GM12892 (cell line): ENCODE data around the gene CTNNAL1. TPM values are rescaled to one million over a fixed set of nuclear protein-coding genes. Genes with fewer than 3 reads are reported as not detected.
"Not testable (repeated sequence)": the region's sequence is repeated elsewhere in the genome, so short reads cannot be mapped to it uniquely, and the experiment has no call there.

Source experiments
- DNase-seq: peaks from one replicate; pipeline ENCODE4 v3.0.0; 2011; ENCODE audit not compliant: insufficient read length
- FAIRE-seq: peaks from 2 replicates; lab custom pipeline; 2011; peaks lifted over from hg19 to GRCh38; lab: Jason Lieb, UNC
- POLR2A ChIP-seq: IDR thresholded peaks from 2 replicates; pipeline ENCODE4 v1.6.1; 2011; ENCODE audit warnings: low read depth, low read length, control low read depth
- POLR2AphosphoS5 ChIP-seq: IDR thresholded peaks from 2 replicates; pipeline ENCODE4 v1.6.1; 2011; ENCODE audit warnings: low read depth, low read length, control low read depth
- TAF1 ChIP-seq: IDR thresholded peaks from 2 replicates; pipeline ENCODE4 v1.6.1; 2011; ENCODE audit warnings: low read depth, mild to moderate bottlenecking, control low read depth, low read length, borderline replicate concordance
- polyA plus RNA-seq: library from polyadenylated mRNA; unstranded; fragments of >200 nt; gene quantifications from one replicate; pipeline ENCODE4 v1.2.1, GENCODE V29; 2012; ENCODE audit warnings: missing spikeins, inconsistent platforms; ENCODE audit not compliant: missing spikeins

The CTNNAL1 gene, protein sequence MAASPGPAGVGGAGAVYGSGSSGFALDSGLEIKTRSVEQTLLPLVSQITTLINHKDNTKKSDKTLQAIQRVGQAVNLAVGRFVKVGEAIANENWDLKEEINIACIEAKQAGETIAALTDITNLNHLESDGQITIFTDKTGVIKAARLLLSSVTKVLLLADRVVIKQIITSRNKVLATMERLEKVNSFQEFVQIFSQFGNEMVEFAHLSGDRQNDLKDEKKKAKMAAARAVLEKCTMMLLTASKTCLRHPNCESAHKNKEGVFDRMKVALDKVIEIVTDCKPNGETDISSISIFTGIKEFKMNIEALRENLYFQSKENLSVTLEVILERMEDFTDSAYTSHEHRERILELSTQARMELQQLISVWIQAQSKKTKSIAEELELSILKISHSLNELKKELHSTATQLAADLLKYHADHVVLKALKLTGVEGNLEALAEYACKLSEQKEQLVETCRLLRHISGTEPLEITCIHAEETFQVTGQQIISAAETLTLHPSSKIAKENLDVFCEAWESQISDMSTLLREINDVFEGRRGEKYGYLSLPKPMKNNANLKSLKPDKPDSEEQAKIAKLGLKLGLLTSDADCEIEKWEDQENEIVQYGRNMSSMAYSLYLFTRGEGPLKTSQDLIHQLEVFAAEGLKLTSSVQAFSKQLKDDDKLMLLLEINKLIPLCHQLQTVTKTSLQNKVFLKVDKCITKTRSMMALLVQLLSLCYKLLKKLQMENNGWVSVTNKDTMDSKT
- polyA plus RNA-seq = 37.6 TPM

DNA sequence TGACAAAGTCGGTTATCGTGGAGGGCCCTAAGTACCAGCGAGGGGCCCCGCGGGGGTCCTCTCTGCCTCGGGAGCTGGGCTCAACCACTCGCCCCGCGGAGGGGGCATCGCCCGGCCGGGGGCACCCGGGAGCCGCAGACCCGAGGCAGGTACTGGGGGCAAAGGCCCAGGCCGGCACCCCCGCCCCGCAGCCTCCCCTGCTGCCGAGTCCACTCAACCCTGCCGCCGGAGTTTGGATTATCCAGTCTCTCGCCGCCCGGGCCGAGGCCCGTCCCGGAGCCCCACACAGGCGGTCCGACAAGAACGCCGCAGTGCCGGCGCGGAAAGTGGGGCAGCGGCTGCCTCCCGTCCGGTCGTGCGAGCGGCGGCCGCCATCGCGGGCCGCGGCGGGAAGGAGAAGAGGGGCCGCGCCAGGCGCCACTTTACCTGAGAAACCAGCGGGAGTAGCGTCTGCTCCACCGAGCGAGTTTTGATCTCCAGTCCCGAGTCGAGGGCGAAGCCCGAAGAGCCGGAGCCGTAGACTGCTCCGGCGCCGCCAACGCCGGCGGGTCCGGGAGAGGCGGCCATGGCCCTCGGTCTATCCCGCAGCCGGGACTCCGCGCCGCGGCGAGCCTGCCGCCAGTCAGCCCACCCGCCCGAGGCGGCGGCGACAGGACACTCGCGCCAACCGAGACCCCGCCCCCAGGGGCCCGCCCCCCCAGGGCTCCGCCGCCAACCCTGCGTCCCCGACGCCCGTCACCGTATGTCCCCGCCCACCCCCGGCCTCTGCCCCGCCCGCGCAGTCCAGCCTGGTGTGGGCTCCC is at the start of gene CTNNAL1:
Gene CTNNAL1, minus strand, starts transcription at position 624 of the 803 bp plus-strand sequence. Its CDS starts 57 bp downstream, at position 567.
- no peak for FAIRE-seq
- no peak for TF ChIP-seq TAF1
- peak; percentile 42; the same call in 1 of the 2 replicates for TF ChIP-seq POLR2AphosphoS5
- TF ChIP-seq POLR2A = peak; percentile 70
- peak; percentile 86 for DNase-seq

DNA sequence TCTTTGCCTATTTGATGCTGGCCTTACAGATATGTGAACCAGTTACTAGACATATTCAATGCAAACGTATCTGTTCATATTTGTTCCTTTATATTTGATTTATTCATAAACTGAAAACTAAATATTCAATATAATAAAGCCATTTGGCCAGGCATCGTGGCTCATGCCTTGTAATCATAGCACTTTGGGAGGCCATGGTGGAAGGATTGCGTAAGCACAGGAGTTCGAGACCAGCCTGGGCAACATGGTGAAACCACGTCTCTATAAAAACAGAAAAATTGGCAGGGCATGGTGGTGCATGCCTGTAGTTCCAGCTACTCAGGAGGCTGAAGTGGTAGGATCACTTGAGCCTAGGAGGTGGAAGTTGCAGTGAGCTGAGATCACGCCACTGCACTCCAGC is 49.2 kb upstream of the CTNNAL1 start:
- FAIRE-seq = no peak
- TF ChIP-seq POLR2A (no peak), TAF1 (no peak), POLR2AphosphoS5 (no peak)
- DNase-seq = no peak

DNA sequence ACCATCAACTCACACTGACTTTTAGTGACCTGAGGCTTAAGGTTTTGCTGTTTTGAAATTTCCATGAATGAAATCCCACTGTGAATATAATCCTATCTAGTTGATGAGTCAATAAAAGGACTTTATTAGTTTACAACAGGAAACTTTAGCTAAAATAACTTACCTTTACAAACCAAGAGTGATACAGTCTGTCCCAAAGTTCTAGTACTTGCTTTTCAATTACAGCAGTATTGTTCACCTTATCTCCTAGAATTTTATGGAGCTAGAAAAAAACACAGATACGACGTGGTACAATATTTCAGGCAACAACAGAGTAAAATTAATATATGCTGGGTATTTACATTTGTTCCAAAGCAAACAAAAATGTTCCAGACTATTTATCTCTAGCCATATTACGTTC is 46.9 kb upstream of the CTNNAL1 start:
- DNase-seq (no peak), FAIRE-seq (no peak)
- no peak for TF ChIP-seq TAF1
- no peak for TF ChIP-seq POLR2A
- TF ChIP-seq POLR2AphosphoS5 = no peak

DNA sequence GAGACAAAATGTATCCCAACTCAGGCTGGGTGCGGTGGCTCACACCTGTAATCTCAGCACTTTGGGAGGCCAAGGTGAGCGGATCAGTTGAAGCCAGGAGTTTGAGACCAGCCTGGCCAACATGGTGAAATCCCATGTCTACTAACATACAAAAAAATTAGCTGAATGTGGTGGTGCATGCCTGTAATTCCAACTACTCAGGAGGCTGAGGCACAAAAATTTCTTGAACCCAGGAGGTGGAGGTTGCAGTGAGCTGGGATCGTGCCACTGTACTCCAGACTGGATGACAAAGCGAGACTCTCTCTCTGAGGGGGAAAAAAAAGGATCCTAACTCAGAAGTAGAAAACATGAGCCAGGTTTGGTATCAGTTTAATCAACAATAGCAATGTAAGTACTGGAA is 39.8 kb upstream of the CTNNAL1 start:
- not testable (repeated sequence) for DNase-seq, FAIRE-seq

DNA sequence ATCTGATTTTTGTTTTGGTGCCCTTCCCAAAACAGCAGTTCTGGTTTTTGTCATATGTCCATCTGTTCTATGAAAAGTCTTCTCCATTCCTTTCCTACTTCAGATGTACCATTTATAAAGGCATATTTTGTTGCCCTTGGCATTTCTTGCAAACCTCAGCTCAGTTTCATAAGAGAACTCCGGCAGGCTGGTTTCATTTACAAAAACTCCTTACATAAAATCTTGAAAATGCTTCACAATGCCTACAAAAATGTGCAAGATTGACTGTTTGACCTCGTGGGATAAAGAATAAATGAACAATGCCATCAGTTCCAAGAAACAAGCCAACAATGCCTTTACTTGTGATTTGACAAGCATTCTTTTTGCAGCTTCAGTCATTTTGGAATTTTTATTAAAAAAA is 39.1 kb upstream of the CTNNAL1 start:
- no peak for FAIRE-seq
- no peak for DNase-seq
- no peak for TF ChIP-seq POLR2A
- TF ChIP-seq TAF1 = no peak
- TF ChIP-seq POLR2AphosphoS5 = no peak

DNA sequence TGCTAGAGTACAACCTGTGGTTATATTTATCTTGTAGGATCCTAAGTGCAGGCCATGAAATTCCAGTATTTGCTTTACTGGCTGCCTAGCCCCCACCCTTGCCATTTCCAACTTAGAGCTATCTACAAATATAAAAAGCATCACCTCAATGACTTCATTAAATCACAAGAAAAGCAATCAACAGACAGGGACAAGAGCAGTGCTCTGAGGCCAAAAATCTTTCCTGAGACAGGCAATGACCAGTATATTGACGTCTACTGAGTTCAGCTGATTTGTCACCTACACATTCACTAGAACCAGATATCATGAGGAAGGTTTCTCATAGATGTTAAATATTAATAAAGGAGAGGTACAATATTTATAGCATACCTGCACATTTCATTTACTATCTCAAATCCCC is 38.4 kb upstream of the CTNNAL1 start:
- TF ChIP-seq TAF1 (no peak), POLR2AphosphoS5 (no peak), POLR2A (no peak)
- no peak for FAIRE-seq
- DNase-seq = no peak

DNA sequence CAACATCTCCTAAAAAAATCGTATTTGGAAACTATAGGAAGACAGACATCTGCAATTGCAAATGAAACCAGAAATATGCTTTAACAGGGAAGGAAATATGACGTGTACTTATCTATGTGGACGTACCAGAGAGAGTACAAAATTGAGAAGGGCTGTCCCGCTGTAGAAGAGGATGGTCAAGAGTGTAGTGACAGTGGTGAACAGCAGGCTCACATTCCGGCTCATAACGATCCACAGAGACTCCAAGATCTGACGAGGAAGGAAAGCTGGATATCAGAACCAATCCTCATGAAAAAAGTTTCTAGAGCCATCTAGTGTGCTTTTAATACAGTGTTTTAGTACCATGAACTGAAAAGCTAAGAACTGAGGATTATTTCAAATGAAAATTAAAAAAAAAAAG is 37.1 kb upstream of the CTNNAL1 start:
- FAIRE-seq = no peak
- DNase-seq = no peak
- TF ChIP-seq POLR2A = no peak
- TF ChIP-seq TAF1 = no peak
- TF ChIP-seq POLR2AphosphoS5 = no peak

DNA sequence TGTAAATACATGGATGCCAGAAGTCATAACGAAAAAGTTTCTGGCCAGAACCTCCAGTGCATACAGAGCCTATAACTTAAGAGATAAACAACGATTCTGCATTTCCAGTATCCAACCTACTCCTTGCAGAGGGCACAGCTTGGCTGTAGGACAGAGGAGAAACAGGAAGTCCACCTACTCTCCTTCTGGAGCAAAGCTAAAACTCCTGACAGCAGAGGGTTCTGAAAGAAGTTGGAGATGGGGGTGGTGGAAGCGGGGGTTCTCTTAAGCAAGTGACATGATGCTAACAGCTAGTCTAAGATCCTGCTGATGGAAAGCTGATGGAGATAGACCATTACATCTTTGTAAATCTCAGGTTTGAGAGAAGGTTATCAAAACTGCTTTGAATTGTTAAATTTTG is 35.5 kb upstream of the CTNNAL1 start:
- no peak for TF ChIP-seq POLR2AphosphoS5
- no peak for TF ChIP-seq POLR2A
- TF ChIP-seq TAF1 = no peak
- FAIRE-seq (no peak), DNase-seq (no peak)

DNA sequence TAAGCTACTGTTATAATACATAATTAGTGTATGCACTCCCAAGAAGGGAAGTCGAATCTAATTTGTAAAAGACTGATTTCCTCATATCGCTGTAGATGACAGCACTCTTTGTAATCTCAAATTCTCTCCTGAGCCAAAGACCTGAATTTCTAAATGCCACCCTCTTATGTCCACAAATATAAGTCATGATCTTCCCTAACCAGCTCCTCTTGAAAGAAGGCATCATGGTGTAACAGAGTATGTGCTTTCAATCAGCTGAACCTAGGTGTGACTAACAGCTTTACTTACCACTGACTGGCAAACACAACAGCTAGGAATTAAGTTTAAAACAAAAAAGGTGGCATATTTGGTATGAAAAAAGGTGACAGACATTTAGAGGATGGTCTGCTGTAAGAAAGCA is 34.0 kb upstream of the CTNNAL1 start:
- no peak for FAIRE-seq
- no peak for DNase-seq
- TF ChIP-seq TAF1 (no peak), POLR2AphosphoS5 (no peak), POLR2A (no peak)

DNA sequence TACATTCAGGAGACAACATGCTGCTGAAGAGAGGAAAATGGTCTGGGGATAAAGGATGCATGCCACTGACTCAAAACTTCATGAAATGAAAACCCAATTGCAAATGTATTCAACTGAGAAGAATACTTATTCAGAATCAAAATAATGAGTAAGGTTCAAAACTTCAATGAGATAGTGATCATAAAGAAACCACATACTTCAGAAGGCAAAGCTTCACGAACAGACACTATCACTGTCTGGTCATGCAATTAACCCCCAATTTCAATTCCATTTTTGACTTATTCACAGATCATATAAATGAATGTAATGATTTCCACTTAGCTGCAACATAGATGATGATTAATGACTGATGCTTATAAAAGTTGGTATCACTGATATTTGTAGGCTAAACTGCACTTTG is 33.0 kb upstream of the CTNNAL1 start:
- FAIRE-seq = no peak
- TF ChIP-seq POLR2AphosphoS5 (no peak), TAF1 (no peak), POLR2A (no peak)

DNA sequence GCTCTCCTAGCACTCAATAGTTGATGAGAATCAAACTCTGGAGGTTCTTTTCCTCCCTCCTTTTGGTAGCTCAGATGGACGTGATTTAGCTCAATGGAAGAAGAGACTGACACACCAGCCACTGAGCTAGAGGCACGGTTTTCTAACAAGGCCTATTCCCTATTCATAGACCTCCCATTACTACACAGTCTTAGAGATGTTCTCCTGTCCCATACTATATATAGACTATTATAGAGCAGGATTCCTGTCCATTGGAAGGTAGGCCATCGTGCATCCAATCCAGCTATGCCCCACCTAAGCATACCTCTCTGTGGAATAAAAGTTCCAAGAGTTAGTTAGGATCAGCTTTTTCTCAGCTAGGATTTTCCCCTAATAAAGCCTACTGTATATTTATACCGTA is 30.3 kb upstream of the CTNNAL1 start:
- DNase-seq = no peak
- TF ChIP-seq POLR2A = no peak
- no peak for TF ChIP-seq TAF1
- TF ChIP-seq POLR2AphosphoS5 = no peak
- FAIRE-seq = no peak

More for the DNA sequence above, 33.0 kb upstream of the CTNNAL1 start:
- DNase-seq = no peak
